HepG2 (cell line): ENCODE results near the gene TMUB1. TPM values are rescaled to one million over a fixed set of nuclear protein-coding genes. Genes with fewer than 3 reads are reported as not detected.
A peak's percentile ranks its signal among the peaks of the same experiment; 100 is the strongest.

ENCODE experiments used
- CCAR2 ChIP-seq: fragments of 200-400 bp; formaldehyde crosslinking; optimal IDR thresholded peaks from 2 replicates; pipeline ENCODE3; 2018; ENCODE audit warnings: low read depth, mild to moderate bottlenecking, low read length, moderate library complexity
- FOSL2 ChIP-seq: sonication (generic); formaldehyde crosslinking; IDR thresholded peaks from 2 replicates; pipeline ENCODE4 v1.4.0; 2020; ENCODE audit warnings: missing genetic modification reagents
- MEIS1 ChIP-seq: sonication (generic); formaldehyde crosslinking; IDR thresholded peaks from 2 replicates; pipeline ENCODE4 v1.9.0; 2021; ENCODE audit warnings: mild to moderate bottlenecking, missing genetic modification reagents, moderate library complexity, borderline replicate concordance
- POGZ ChIP-seq: sonication (generic); formaldehyde crosslinking; IDR thresholded peaks from 2 replicates; pipeline ENCODE4 v1.4.0; 2020; ENCODE audit warnings: mild to moderate bottlenecking, missing genetic modification reagents
- RBAK ChIP-seq: sonication (generic); formaldehyde crosslinking; IDR thresholded peaks from 2 replicates; pipeline ENCODE4 v1.5.1; 2020; ENCODE audit warnings: mild to moderate bottlenecking, missing genetic modification reagents
- SKI ChIP-seq: fragments of 450-650 bp; IDR thresholded peaks from one replicate; pipeline ENCODE4 v1.6.1; 2018; ENCODE audit warnings: mild to moderate bottlenecking; ENCODE audit not compliant: partially characterized antibody
- SP4 ChIP-seq: sonication (generic); formaldehyde crosslinking; IDR thresholded peaks from 2 replicates; pipeline ENCODE4 v1.8.1; 2023; ENCODE audit warnings: mild to moderate bottlenecking, missing genetic modification reagents
- ZNF547 ChIP-seq: sonication (generic); formaldehyde crosslinking; IDR thresholded peaks from 2 replicates; pipeline ENCODE4 v1.5.1; 2020; ENCODE audit warnings: mild to moderate bottlenecking, missing genetic modification reagents
- ZNF619 ChIP-seq: sonication (generic); formaldehyde crosslinking; IDR thresholded peaks from 2 replicates; pipeline ENCODE4 v1.4.0; 2020; ENCODE audit warnings: mild to moderate bottlenecking, missing genetic modification reagents
- ZNF687 ChIP-seq: sonication (generic); formaldehyde crosslinking; IDR thresholded peaks from 2 replicates; pipeline ENCODE4 v1.5.1; 2020; ENCODE audit warnings: mild to moderate bottlenecking, missing genetic modification reagents, moderate library complexity
- ZNF770 ChIP-seq: sonication (generic); formaldehyde crosslinking; IDR thresholded peaks from 2 replicates; pipeline ENCODE4 v1.5.0; 2020; ENCODE audit warnings: mild to moderate bottlenecking, missing genetic modification reagents
- ZNF772 ChIP-seq: sonication (generic); formaldehyde crosslinking; IDR thresholded peaks from 2 replicates; pipeline ENCODE4 v1.5.0; 2020; ENCODE audit warnings: mild to moderate bottlenecking, missing genetic modification reagents
- polyA plus RNA-seq, 8 experiments: library from polyadenylated mRNA; depleted of rRNA in 3 of 8; stranded (reverse) in 7 of 8; unstranded in 1 of 8; fragments of >200 nt; fragmentation: Illumina TruSeq in 4 of 8; extraction: Trizol in 4 of 8; gene quantifications; 2 replicates each; pipeline versions ENCODE4 v1.2.1 to v1.2.3, GENCODE V29; 2011 to 2016; ENCODE audit warnings: low read depth in 4 of 8, missing spikeins in 1 of 8, mixed read lengths in 1 of 8; ENCODE audit not compliant: insufficient read depth in 1 of 8
- total RNA-seq, 5 experiments: library from RNA; depleted of rRNA; stranded (reverse); fragments of >200 nt; fragmentation: Illumina TruSeq; extraction: Trizol; gene quantifications; 2 replicates each; pipeline ENCODE4 v1.2.3, GENCODE V29; 2016; ENCODE audit warnings: low read depth in 1 of 5
- TF ChIP-seq, protein P1 (sequence below): sonication (generic); formaldehyde crosslinking; IDR thresholded peaks from 2 replicates; pipeline ENCODE4 v1.4.0; 2020; ENCODE audit warnings: missing genetic modification reagents, mild to moderate bottlenecking, borderline replicate concordance
- TF ChIP-seq, protein P2 (sequence below): sonication (generic); formaldehyde crosslinking; IDR thresholded peaks from 2 replicates; pipeline ENCODE4 v1.4.0; 2020; ENCODE audit warnings: missing genetic modification reagents, borderline replicate concordance
- TF ChIP-seq, protein P3 (sequence below): sonication (generic); formaldehyde crosslinking; conservative IDR thresholded peaks from 2 replicates; pipeline ENCODE4 v1.8.1; 2023; ENCODE audit warnings: missing genetic modification reagents

TMUB1 gene
- total and polyA plus RNA-seq, 2 of the 13 experiments (the other 11 are each of a cell fraction or from before 2014, with no cell fraction given): 44.8 to 51.6 TPM

DNA sequence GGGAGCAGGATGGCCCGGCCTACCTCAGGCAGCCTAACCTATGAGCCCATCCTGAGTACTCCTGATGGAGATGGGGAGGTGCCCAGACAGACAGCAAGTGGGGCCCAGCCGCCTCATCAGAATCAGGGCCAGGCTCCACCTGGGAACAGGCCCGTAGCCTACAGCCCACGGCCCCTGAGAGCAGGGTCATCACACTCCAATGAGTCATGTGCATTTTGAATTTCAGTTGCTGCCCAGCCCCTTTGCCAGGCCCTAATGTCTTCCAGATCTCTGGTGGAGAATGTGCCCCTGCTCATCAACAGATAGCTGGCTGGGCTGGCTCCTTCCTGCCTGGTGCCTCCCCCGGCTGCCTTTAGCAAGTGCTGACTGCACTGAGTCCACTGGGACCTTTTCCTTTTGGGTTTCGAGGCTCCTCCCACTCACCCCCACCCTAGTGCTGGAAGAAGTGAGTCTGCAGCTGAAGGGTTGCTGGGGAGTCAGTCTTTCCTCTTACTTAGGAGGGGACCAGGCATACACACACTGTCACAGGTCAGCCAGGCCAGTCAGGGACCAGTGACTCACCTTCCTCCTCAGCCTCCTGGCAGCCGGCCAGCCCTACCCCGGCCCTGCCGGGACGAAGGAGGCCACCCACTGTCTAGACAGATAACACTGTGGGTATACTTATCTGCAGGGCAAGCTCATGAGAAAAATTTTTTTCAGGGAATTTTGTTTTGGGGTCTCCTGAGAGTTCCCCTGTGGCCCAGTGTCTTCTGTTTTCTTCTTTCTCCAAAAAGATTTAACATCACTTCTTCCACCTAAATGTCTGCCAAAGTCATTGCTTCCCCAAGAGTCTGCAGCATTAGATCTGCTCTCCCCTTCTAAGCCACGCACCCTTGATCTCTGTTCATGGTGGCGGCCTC, 44.1 kb downstream of the TMUB1 start (continued):
- TF ChIP-seq ZNF770 (CRISPR knock-in tag) (no peak), CCAR2 (no peak), MEIS1 (CRISPR knock-in tag) (no peak), ZNF619 (CRISPR knock-in tag) (no peak), ZNF772 (no peak), FOSL2 (CRISPR knock-in tag) (peak; percentile 91), ZNF687 (CRISPR knock-in tag) (peak; percentile 22; the same call in 1 of the 2 replicates), POGZ (CRISPR knock-in tag) (no peak), SKI (peak; percentile 81), RBAK (CRISPR knock-in tag) (no peak), SP4 (no peak), ZNF547 (no peak)
- TF ChIP-seq, protein P1, sequence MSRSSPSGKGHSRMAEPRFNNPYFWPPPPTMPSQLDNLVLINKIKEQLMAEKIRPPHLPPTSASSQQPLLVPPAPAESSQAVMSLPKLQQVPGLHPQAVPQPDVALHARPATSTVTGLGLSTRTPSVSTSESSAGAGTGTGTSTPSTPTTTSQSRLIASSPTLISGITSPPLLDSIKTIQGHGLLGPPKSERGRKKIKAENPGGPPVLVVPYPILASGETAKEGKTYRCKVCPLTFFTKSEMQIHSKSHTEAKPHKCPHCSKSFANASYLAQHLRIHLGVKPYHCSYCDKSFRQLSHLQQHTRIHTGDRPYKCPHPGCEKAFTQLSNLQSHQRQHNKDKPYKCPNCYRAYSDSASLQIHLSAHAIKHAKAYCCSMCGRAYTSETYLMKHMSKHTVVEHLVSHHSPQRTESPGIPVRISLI (CRISPR knock-in tag): no peak
- TF ChIP-seq, protein P2, sequence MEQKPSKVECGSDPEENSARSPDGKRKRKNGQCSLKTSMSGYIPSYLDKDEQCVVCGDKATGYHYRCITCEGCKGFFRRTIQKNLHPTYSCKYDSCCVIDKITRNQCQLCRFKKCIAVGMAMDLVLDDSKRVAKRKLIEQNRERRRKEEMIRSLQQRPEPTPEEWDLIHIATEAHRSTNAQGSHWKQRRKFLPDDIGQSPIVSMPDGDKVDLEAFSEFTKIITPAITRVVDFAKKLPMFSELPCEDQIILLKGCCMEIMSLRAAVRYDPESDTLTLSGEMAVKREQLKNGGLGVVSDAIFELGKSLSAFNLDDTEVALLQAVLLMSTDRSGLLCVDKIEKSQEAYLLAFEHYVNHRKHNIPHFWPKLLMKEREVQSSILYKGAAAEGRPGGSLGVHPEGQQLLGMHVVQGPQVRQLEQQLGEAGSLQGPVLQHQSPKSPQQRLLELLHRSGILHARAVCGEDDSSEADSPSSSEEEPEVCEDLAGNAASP (CRISPR knock-in tag): no peak
- TF ChIP-seq, protein P3, sequence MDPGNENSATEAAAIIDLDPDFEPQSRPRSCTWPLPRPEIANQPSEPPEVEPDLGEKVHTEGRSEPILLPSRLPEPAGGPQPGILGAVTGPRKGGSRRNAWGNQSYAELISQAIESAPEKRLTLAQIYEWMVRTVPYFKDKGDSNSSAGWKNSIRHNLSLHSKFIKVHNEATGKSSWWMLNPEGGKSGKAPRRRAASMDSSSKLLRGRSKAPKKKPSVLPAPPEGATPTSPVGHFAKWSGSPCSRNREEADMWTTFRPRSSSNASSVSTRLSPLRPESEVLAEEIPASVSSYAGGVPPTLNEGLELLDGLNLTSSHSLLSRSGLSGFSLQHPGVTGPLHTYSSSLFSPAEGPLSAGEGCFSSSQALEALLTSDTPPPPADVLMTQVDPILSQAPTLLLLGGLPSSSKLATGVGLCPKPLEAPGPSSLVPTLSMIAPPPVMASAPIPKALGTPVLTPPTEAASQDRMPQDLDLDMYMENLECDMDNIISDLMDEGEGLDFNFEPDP: no peak
